ENCODE results near the gene GATAD2B. TPM values are rescaled to one million over a fixed set of nuclear protein-coding genes. Genes with fewer than 3 reads are reported as not detected.
A peak's percentile ranks its signal among the peaks of the same experiment; 100 is the strongest.

Gene GATAD2B
- total and polyA plus RNA-seq, 2 of the 4 experiments (the other 2 are of a cell fraction): 3.8 to 6.2 TPM

- Histone ChIP-seq H3K23ac (ENCODE audit: low read depth, low read length) (no peak overlapping the region), H2AK9ac (replicated peaks; ENCODE audit: low read depth, low read length, poor library complexity) (no peak overlapping the region), H3K9ac (ENCODE audit: low read depth, low read length) (no peak overlapping the region), H4K91ac (ENCODE audit: insufficient read depth, low read depth, low read length) (no peak overlapping the region), H4K5ac (ENCODE audit: low read depth, low read length) (no peak overlapping the region), H3K14ac (replicated peaks; ENCODE audit: low read depth, low read length) (no peak overlapping the region), H3K9me3 (ENCODE audit: control insufficient read depth, insufficient read depth, low read length) (no peaks in the 10 kb centered on the region), H3K4me3 (ENCODE audit: insufficient read depth, low read depth, low read length) (no peak overlapping the region), H2BK120ac (ENCODE audit: low read depth, low read length) (no peak overlapping the region; the same call in 1 of the 2 replicates), H3K56ac (ENCODE audit: extremely low read depth, insufficient read depth, low read length) (no peak overlapping the region), H4K20me1 (ENCODE audit: insufficient read depth, low read length) (no peaks in the 10 kb centered on the region), H3K36me3 (ENCODE audit: control insufficient read depth, insufficient read depth, low read length) (no peaks in the 10 kb centered on the region), H3K79me1 (ENCODE audit: low read depth in 1 of 2, low read length in 2 of 2) (0 out of 4 replicates have a peak, but pooled peaks cover 0 to 3% of the 10 kb centered on the region in 2 experiments), H3K4me2 (ENCODE audit: low read depth, low read length) (no peak overlapping the region), H2BK5ac (ENCODE audit: low read depth, low read length, poor library complexity, severe bottlenecking) (no peak overlapping the region), H3K27ac (ENCODE audit: insufficient read depth, low read length) (no peak overlapping the region), H4K8ac (ENCODE audit: low read depth in 2 of 2, low read length in 2 of 2) (no peak overlapping the region), H3K9me1 (ENCODE audit: insufficient read depth, low read length) (peaks cover 8% of the 10 kb centered on the region), H2AK5ac (ENCODE audit: low read depth, low read length) (peak overlapping the region; percentile 28; the same call in 1 of the 2 replicates), H3K27me3 (ENCODE audit: control insufficient read depth, insufficient read depth, low read length) (no peaks in the 10 kb centered on the region), H3K18ac (ENCODE audit: low read depth, low read length) (no peak overlapping the region), H2BK15ac (ENCODE audit: low read depth, low read length) (no peak overlapping the region), H2AFZ (replicated peaks; ENCODE audit: low read length, poor library complexity) (no peak overlapping the region), H3K4me1 (ENCODE audit: control insufficient read depth, insufficient read depth, low read length) (peaks cover 7% of the 10 kb centered on the region), H2BK20ac (ENCODE audit: low read depth, low read length) (no peak overlapping the region), H3K4ac (ENCODE audit: low read depth, low read length) (peak overlapping the region; percentile 29; the same call in 1 of the 2 replicates)
- CTCF ChIA-PET: no interaction called here
- POLR2A ChIA-PET (ENCODE audit: unreplicated experiment): interaction anchor here (0.6 kb wide), 1 partner anchor 27 kb away, joined by 4 read pairs; no protein-coding TSS in a partner anchor
- no peak for DNase-seq
- 67% methylated on average over 1 of the region's 14 CpGs; no CpG with 5 or more reads in 1 of the 2 experiments for WGBS, 2 experiments (ENCODE audit: extremely low coverage in 2 of 2, insufficient read length in 1 of 2)
- no TSS peak for BruUV-seq (replicated peaks)
- dilution Hi-C loops (cut with HindIII; ENCODE audit: low sequenced_read_pairs, unreplicated experiment): no loop called here
- intact Hi-C loops (cut with micrococcal nuclease): loop anchor here (10.0 kb wide), 1 partner anchor 130 kb away; the partner anchor contains the start of gene GATAD2B
- no peak for ATAC-seq (ENCODE audit: low read depth)
- in situ Hi-C loops (cut with MboI; ENCODE audit: low sequenced_read_pairs): loop anchor here (5.0 kb wide), 1 partner anchor 153 kb away; the partner anchor contains the start of gene DENND4B
- TF ChIP-seq MXI1 (IDR thresholded peaks at IDR 0.05; ENCODE audit: borderline replicate concordance, low read depth, low read length) (no peak), RFX5 (IDR thresholded peaks at IDR 0.05; ENCODE audit: low read depth, low read length) (no peak), RCOR1 (IDR thresholded peaks at IDR 0.05; ENCODE audit: insufficient replicate concordance, low read length) (no peak), CHD1 (IDR thresholded peaks at IDR 0.05; ENCODE audit: low read depth, low read length) (no peak), MAZ (IDR thresholded peaks at IDR 0.05; ENCODE audit: borderline replicate concordance, low read depth, low read length) (no peak), RAD21 (IDR thresholded peaks at IDR 0.05; ENCODE audit: low read length) (no peak), POLR2A (IDR thresholded peaks at IDR 0.05; ENCODE audit: low read depth, low read length) (no peak), NFE2L2 (IDR thresholded peaks at IDR 0.05; ENCODE audit: low read depth, low read length) (no peak), BHLHE40 (IDR thresholded peaks at IDR 0.05; ENCODE audit: low read depth, low read length) (no peak), ELK1 (IDR thresholded peaks at IDR 0.05; ENCODE audit: borderline replicate concordance, low read depth, low read length) (no peak), FOS (IDR thresholded peaks at IDR 0.05; ENCODE audit: low read depth, low read length) (no peak), CEBPB (IDR thresholded peaks at IDR 0.05; ENCODE audit: low read depth, low read length) (no peak), MAFK (IDR thresholded peaks at IDR 0.05; ENCODE audit: low read depth, low read length) (no peak), SMC3 (IDR thresholded peaks at IDR 0.05; ENCODE audit: low read depth, low read length) (no peak)
- TF ChIP-seq, protein P1, sequence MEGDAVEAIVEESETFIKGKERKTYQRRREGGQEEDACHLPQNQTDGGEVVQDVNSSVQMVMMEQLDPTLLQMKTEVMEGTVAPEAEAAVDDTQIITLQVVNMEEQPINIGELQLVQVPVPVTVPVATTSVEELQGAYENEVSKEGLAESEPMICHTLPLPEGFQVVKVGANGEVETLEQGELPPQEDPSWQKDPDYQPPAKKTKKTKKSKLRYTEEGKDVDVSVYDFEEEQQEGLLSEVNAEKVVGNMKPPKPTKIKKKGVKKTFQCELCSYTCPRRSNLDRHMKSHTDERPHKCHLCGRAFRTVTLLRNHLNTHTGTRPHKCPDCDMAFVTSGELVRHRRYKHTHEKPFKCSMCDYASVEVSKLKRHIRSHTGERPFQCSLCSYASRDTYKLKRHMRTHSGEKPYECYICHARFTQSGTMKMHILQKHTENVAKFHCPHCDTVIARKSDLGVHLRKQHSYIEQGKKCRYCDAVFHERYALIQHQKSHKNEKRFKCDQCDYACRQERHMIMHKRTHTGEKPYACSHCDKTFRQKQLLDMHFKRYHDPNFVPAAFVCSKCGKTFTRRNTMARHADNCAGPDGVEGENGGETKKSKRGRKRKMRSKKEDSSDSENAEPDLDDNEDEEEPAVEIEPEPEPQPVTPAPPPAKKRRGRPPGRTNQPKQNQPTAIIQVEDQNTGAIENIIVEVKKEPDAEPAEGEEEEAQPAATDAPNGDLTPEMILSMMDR (conservative IDR thresholded peaks at IDR 0.05; ENCODE audit: low read depth, low read length): no peak
Measured at GRCh38 chr1:153794624-153795329, 128.0 kb downstream of the GATAD2B start.
